Fibroblast of lung (primary cell): ENCODE measurements around the gene FIP1L1. TPM values are rescaled to one million over a fixed set of nuclear protein-coding genes. Genes with fewer than 3 reads are reported as not detected.

Experiments used
- DNase-seq, 2 donors: peaks; one replicate each; pipeline versions ENCODE4 v3.0.0 to v3.0.0-alpha.2; 2010; ENCODE audit warnings: low read depth in 2 of 2
- H2AFZ ChIP-seq: 2 replicates; pipeline ENCODE4 v1.5.1; 2012; ENCODE audit warnings: low read length, control low read depth, inconsistent platforms
- H3K27ac ChIP-seq: 2 replicates; pipeline ENCODE4 v1.5.1; 2011; ENCODE audit warnings: low read length, control low read depth; ENCODE audit not compliant: insufficient read depth
- H3K27me3 ChIP-seq: 2 replicates; pipeline ENCODE4 v1.5.1; 2011; ENCODE audit warnings: mild to moderate bottlenecking, low read length; ENCODE audit not compliant: control insufficient read depth, insufficient read depth
- H3K36me3 ChIP-seq: 2 replicates; pipeline ENCODE4 v1.5.1; 2011; ENCODE audit warnings: low read length; ENCODE audit not compliant: control insufficient read depth, insufficient read depth
- H3K4me1 ChIP-seq: 2 replicates; pipeline ENCODE4 v1.5.1; 2011; ENCODE audit warnings: low read length; ENCODE audit not compliant: control insufficient read depth, insufficient read depth; ENCODE audit errors: extremely low read depth
- H3K4me2 ChIP-seq: 2 replicates; pipeline ENCODE4 v1.5.1; 2011; ENCODE audit warnings: low read length, control low read depth; ENCODE audit not compliant: insufficient read depth; ENCODE audit errors: extremely low read depth
- H3K4me3 ChIP-seq, 4 experiments: fragments of 200-600 bp in 1 of 4; sonication (generic) in 1 of 4; replicated peaks in 1 of 4; 2 replicates each; pipeline ENCODE4 v1.5.1; 2011 to 2016; ENCODE audit warnings: low read length in 4 of 4, low read depth in 3 of 4, mild to moderate bottlenecking in 3 of 4, control low read depth in 2 of 4, inconsistent platforms in 1 of 4, mixed read lengths in 1 of 4; ENCODE audit not compliant: insufficient read depth in 1 of 4; ENCODE audit errors: control extremely low read depth in 1 of 4
- H3K79me2 ChIP-seq: 2 replicates; pipeline ENCODE4 v1.5.1; 2012; ENCODE audit warnings: mild to moderate bottlenecking, low read length, inconsistent platforms; ENCODE audit not compliant: control insufficient read depth, insufficient read depth
- H3K9ac ChIP-seq: 2 replicates; pipeline ENCODE4 v1.5.1; 2011; ENCODE audit warnings: mild to moderate bottlenecking, low read length, control low read depth; ENCODE audit not compliant: insufficient read depth
- H3K9me3 ChIP-seq: 2 replicates; pipeline ENCODE4 v1.5.1; 2012; ENCODE audit warnings: low read depth, low read length; ENCODE audit not compliant: control insufficient read depth, insufficient read depth
- H4K20me1 ChIP-seq: 2 replicates; pipeline ENCODE4 v1.5.1; 2011; ENCODE audit warnings: low read length; ENCODE audit not compliant: control insufficient read depth, insufficient read depth; ENCODE audit errors: extremely low read depth
- CTCF ChIP-seq, 2 donors: IDR thresholded peaks in 1 of 2; conservative IDR thresholded peaks in 1 of 2; 1 replicate in 1 of 2; 2 replicates in 1 of 2; pipeline ENCODE4 v1.5.1; 2011 to 2012; ENCODE audit warnings: low read length in 2 of 2, control low read depth in 1 of 2, inconsistent platforms in 1 of 2, low read depth in 1 of 2, mild to moderate bottlenecking in 1 of 2
- EZH2 ChIP-seq: IDR thresholded peaks from 2 replicates; pipeline ENCODE4 v1.5.1; 2012; ENCODE audit warnings: low read length, control low read depth, mild to moderate bottlenecking; ENCODE audit errors: missing control alignments
- polyA plus RNA-seq, 2 donors: library from polyadenylated mRNA; depleted of rRNA in 1 of 2; stranded (reverse) in 1 of 2; unstranded in 1 of 2; fragments of >200 nt; gene quantifications; 2 replicates each; pipeline ENCODE4 v1.2.1, GENCODE V29; 2011 to 2012; ENCODE audit warnings: missing spikeins in 1 of 2
- total RNA-seq: library from RNA; depleted of rRNA; stranded (reverse); fragments of >200 nt; gene quantifications from 2 replicates; pipeline ENCODE4 v1.2.1, GENCODE V29; 2014

FIP1L1 gene
- total and polyA plus RNA-seq, 2 donors (not counting 1 experiment from before 2014, with no cell fraction given) = 22.3 to 98.3 TPM

GRCh38 chr4:53487766-53488165 lies 110.3 kb downstream of the FIP1L1 start:
- Histone ChIP-seq H4K20me1 (no peaks in the 10 kb centered on the region), H3K9me3 (no peaks in the 10 kb centered on the region), H3K4me2 (no peak overlapping the region), H3K27me3 (no peaks in the 10 kb centered on the region), H3K4me3 (no peak overlapping the region), H3K79me2 (no peaks in the 10 kb centered on the region), H3K9ac (no peak overlapping the region), H2AFZ (no peak overlapping the region), H3K4me1 (peaks cover 13% of the 10 kb centered on the region), H3K27ac (no peak overlapping the region), H3K36me3 (no peaks in the 10 kb centered on the region)
- DNase-seq = no peak
- TF ChIP-seq CTCF (conservative IDR thresholded peaks at IDR 0.05 in 1 of 2, IDR thresholded peaks at IDR 0.05 in 1 of 2; ENCODE audit: low read depth in 1 of 2, low read length in 2 of 2) (no peak), EZH2 (no peak)

DNA sequence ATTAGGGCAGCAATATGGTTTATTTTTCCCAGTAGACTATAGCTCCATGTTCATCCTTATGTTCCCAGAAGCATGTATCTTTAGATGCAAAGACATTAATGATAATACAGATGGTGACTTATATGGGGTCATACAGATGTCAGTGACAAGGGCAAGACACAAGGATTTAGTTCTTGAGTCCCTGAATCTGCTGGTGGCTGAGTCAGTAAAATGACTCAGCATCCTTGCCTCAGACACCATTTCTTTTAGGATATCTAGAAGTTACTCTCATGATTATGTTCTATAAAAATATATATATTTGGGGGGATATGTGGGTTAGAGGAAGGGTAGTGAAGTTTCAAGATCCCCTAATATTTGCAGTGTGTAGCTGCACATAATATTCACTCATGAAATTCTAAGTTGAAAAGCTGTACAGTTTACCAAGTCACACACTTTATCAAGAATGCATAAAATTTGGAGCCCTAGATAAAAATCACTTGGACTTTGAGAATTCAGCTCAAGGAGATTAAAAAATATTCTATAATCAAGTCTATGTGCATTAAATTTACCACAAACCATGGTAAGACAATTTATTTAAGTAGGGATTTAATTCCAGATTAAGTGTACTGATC lies 111.9 kb downstream of the FIP1L1 start:
- no peak for TF ChIP-seq EZH2
- TF ChIP-seq CTCF (conservative IDR thresholded peaks at IDR 0.05 in 1 of 2, IDR thresholded peaks at IDR 0.05 in 1 of 2; ENCODE audit: low read depth in 1 of 2, low read length in 2 of 2) = no peak
- no peak overlapping the region for H3K4me3 ChIP-seq
- H3K4me2 ChIP-seq = no peak overlapping the region
- H3K9ac ChIP-seq = no peak overlapping the region
- H3K27me3 ChIP-seq = no peaks in the 10 kb centered on the region
- no peaks in the 10 kb centered on the region for H4K20me1 ChIP-seq
- no peaks in the 10 kb centered on the region for H3K9me3 ChIP-seq
- H3K27ac ChIP-seq = peak overlapping the region; percentile 38
- no peaks in the 10 kb centered on the region for H3K79me2 ChIP-seq
- peak; percentile 54 to 65 for DNase-seq
- no peaks in the 10 kb centered on the region for H3K36me3 ChIP-seq
- no peak overlapping the region for H2AFZ ChIP-seq
- peaks cover 13% of the 10 kb centered on the region for H3K4me1 ChIP-seq

- H2AFZ ChIP-seq = peak overlapping the region; percentile 22
- no peaks in the 10 kb centered on the region for H3K9me3 ChIP-seq
- H3K79me2 ChIP-seq = no peaks in the 10 kb centered on the region
- no peaks in the 10 kb centered on the region for H3K27me3 ChIP-seq
- peak overlapping the region; percentile 48 for H3K4me2 ChIP-seq
- peak; percentile 54 for DNase-seq
- H3K9ac ChIP-seq = no peak overlapping the region
- peak overlapping the region; percentile 68 for H3K27ac ChIP-seq
- TF ChIP-seq CTCF (conservative IDR thresholded peaks at IDR 0.05 in 1 of 2, IDR thresholded peaks at IDR 0.05 in 1 of 2; ENCODE audit: low read depth in 1 of 2, low read length in 2 of 2) (no peak), EZH2 (no peak)
- no peak overlapping the region for H3K4me3 ChIP-seq
- no peaks in the 10 kb centered on the region for H4K20me1 ChIP-seq
- H3K36me3 ChIP-seq = no peaks in the 10 kb centered on the region
- H3K4me1 ChIP-seq = peaks cover 13% of the 10 kb centered on the region
Observed at GRCh38 chr4:53490161-53490956, 112.9 kb downstream of the FIP1L1 start.
